ENCODE results near the gene SULT1C2.

SULT1C2 gene

DNA sequence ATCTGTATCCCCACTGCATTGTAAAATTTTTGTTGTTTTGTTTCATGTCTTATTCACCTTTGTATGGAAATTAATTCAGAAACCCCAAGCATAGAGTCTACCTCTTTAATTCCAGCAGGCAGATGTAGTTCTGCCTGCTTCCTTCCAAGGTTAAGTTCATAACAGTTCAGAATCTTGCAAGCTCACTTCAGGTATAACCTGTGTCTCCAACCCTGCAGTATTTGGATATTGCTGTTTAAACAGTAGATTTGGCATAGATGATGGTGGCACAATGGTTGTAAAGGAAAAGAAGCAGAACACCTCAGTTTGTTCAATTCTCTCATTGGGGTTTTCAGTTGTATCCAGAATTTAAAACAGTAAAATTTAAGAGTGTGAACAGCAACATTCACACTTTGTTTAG, 21.2 kb downstream of the SULT1C2 start:
- no peak for DNase-seq (ENCODE audit: low read depth)
- TF ChIP-seq, protein P1, sequence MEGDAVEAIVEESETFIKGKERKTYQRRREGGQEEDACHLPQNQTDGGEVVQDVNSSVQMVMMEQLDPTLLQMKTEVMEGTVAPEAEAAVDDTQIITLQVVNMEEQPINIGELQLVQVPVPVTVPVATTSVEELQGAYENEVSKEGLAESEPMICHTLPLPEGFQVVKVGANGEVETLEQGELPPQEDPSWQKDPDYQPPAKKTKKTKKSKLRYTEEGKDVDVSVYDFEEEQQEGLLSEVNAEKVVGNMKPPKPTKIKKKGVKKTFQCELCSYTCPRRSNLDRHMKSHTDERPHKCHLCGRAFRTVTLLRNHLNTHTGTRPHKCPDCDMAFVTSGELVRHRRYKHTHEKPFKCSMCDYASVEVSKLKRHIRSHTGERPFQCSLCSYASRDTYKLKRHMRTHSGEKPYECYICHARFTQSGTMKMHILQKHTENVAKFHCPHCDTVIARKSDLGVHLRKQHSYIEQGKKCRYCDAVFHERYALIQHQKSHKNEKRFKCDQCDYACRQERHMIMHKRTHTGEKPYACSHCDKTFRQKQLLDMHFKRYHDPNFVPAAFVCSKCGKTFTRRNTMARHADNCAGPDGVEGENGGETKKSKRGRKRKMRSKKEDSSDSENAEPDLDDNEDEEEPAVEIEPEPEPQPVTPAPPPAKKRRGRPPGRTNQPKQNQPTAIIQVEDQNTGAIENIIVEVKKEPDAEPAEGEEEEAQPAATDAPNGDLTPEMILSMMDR (conservative IDR thresholded peaks at IDR 0.05; ENCODE audit: low read depth, low read length) = no peak
- no peak overlapping the region for H3K4me3 ChIP-seq (ENCODE audit: low read depth, low read length)

DNA sequence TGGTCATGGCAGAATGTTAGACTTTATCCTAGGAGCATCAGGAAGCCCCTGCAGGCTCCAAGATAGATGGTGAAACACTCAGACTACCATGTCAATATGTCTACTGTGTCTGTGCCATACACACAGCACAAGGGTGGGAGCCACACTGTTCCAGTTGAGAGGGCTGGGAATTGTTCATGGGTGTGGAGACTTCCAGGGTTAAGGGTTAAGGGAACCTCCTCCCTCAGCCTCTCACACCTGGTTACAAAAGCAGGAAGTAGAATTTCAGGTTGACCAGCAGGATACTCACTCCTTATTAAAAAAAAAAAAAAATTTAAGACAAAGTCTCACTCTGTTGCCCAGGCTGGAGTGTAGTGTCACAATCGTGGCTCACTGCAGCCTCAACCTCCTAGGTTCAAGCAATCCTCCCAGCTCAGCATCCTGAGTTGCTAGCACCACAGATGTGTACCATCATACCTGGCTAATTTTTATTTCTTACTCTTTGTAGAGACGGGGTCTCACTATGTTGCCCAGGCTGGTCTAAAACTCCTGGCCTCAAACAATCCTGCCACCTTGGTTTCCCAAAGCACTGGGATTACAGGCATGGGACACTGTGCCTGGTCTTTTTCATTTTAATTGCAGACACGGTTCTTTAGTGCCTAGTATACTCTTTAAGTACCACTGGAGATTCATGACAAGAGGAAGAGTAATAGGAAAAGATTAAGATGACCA, 26.0 kb downstream of the SULT1C2 start:
- no peak for DNase-seq (ENCODE audit: low read depth)
- no peak overlapping the region for H3K4me3 ChIP-seq (ENCODE audit: low read depth, low read length)
- TF ChIP-seq, protein P1 (conservative IDR thresholded peaks at IDR 0.05; ENCODE audit: low read depth, low read length) = no peak

DNA sequence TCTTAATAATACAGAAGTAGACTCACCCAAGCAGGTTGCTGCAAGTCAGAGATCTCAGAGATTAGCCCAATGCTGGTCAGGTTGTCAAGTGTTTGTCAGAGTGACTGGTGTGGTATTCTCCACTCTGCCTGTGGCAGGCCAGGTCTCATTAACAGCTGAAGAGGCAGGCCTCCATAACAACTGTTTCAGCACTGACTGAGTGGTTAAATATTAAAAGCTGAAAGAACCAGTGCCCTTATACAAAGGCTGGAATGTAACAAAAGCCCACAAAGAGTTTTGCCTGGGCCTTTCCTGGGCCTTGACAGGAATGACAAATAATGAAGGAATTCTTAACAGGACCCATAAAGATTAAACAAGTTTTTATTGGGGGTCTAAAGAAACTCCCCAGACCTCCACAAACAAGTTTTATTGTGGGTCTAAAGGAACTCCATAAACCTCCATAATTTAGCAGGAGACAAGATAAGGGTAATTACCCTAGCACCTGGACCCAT, 26.8 kb downstream of the SULT1C2 start:
- H3K4me3 ChIP-seq (ENCODE audit: low read depth, low read length) = no peak overlapping the region
- TF ChIP-seq, protein P1 (conservative IDR thresholded peaks at IDR 0.05; ENCODE audit: low read depth, low read length) = no peak
- no peak for DNase-seq (ENCODE audit: low read depth)

DNA sequence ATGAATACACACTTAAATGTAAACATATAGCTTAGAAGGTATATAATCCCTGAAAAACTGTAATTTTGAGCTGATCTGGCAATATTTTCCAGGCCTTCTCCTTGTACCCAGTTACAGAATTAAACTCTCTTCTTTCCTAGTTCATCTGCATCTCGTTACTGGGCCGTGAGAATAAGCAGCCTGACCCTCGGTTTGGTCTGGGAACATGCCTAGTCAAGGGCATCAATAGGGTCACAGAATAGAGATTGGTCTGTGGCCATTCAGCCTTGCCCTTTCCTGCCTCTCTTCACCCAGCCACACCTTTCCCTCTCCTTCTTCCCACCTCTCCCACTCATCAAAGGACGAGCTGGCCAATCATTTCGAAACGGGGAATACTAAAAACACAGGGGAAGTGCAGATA, 27.3 kb downstream of the SULT1C2 start:
- no peak overlapping the region for H3K4me3 ChIP-seq (ENCODE audit: low read depth, low read length)
- TF ChIP-seq, protein P1 (conservative IDR thresholded peaks at IDR 0.05; ENCODE audit: low read depth, low read length) = no peak
- no peak for DNase-seq (ENCODE audit: low read depth)

DNA sequence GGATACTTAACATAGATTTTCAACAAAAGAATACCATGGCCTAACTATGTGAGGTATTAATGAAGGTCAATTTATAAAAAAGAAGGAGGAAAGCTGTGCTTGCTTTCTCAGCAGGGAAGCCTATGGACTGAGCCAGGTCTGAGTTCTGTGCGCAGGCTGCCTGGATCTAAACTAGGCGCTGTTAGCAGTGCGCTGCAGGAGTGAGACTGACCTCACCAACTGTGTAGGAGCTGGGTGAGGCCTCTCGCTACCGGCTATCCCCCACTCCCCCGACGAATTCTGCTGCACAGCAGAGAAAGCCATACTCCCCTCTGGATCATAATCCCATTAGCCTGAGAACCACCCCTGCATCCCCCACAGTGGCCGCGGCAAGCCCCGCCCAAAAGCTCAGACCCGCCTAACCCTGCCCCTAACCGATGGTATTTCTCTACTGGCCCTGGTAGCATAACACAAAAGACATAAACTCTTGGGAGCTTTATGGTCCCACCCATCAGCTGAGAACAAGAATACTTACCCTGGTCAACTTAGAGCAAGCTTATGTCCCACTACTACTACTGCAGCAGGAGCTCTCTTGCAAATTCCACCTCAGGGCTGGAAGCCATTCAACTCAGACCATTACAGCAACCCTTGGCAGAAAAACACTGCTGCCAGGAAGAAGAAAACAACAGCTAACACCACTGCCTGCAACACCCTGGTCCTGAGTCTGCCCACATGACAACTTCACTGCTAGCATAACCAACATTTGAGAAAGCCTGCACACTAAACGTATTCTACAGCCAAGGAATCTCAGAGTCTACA, 28.0 kb downstream of the SULT1C2 start:
- H3K4me3 ChIP-seq (ENCODE audit: low read depth, low read length) = no peak overlapping the region
- TF ChIP-seq, protein P1 (conservative IDR thresholded peaks at IDR 0.05; ENCODE audit: low read depth, low read length) = no peak
- peak; percentile 54 for DNase-seq (ENCODE audit: low read depth)

DNA sequence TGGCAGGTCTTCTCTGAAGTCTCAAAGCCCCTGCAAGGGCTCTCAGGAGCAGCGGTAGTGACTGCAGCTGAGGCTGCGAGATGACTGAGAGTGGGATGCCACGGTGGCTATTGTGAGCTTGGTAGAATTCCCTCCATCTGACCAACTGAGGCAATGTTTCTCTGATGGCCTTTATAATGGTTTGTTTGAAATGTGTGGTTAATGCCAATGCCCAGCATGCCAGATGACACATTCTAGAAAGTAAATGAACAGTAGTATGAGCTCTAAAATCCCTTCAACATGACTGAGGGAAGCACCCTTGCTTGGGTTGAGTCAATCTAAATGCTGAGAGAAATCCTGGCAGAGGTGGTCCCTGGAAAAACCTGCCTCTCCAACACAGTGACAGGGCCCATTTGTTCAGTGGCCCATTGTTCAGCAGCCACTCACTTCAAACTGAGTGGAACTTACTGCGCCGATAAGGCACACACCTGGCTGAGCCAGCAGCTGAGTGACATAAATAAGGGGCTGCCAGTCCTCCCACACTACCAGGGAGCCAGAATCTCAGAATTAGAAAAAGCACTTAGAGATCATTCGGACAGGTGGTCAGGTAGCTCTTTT, 31.7 kb downstream of the SULT1C2 start:
- TF ChIP-seq, protein P1 (conservative IDR thresholded peaks at IDR 0.05; ENCODE audit: low read depth, low read length) = no peak
- no peak overlapping the region for H3K4me3 ChIP-seq (ENCODE audit: low read depth, low read length)
- no peak for DNase-seq (ENCODE audit: low read depth)
